ENCODE data around the gene CYP4F22. TPM values are rescaled to one million over a fixed set of nuclear protein-coding genes. Genes with fewer than 3 reads are reported as not detected.

The CYP4F22 gene
- total and polyA plus RNA-seq, 9 of the 15 experiments (the other 6 are each of a cell fraction or from before 2014, with no cell fraction given): not detected

- TF ChIP-seq E2F6 (IDR thresholded peaks at IDR 0.05; ENCODE audit: borderline replicate concordance in 1 of 2, extremely low read depth in 1 of 2, insufficient read depth in 1 of 2, insufficient read length in 1 of 2, low read depth in 1 of 2, low read length in 1 of 2, poor library complexity in 1 of 2, severe bottlenecking in 1 of 2) (peak; percentile 25 to 49), ZNF551 (CRISPR knock-in tag; IDR thresholded peaks at IDR 0.05) (no peak), SMAD3 (CRISPR knock-in tag; conservative IDR thresholded peaks at IDR 0.05) (no peak), ZBTB1 (CRISPR knock-in tag; IDR thresholded peaks at IDR 0.05; ENCODE audit: borderline replicate concordance, low read depth) (0 out of 2 replicates have a peak, but pooled peaks have one; percentile 31), TFAM (CRISPR knock-in tag; conservative IDR thresholded peaks at IDR 0.05) (no peak), TAF15 (IDR thresholded peaks at IDR 0.05; ENCODE audit: low read depth, low read length) (no peak), NEUROD1 (IDR thresholded peaks at IDR 0.05; ENCODE audit: borderline replicate concordance, low read depth, low read length, partially characterized antibody) (peak; percentile 45), MTA3 (IDR thresholded peaks at IDR 0.05; ENCODE audit: borderline replicate concordance) (0 out of 2 replicates have a peak, but pooled peaks have one; percentile 26), ZNF174 (CRISPR knock-in tag; IDR thresholded peaks at IDR 0.05) (no peak), BHLHE40 (IDR thresholded peaks at IDR 0.05; ENCODE audit: low read length) (peak; percentile 64; the same call in 1 of the 2 replicates), MAZ (CRISPR knock-in tag; conservative IDR thresholded peaks at IDR 0.05 in 1 of 2, IDR thresholded peaks at IDR 0.05 in 1 of 2) (peak; percentile 73 to 95; a peak in 3 of 4 replicates), RBM34 (IDR thresholded peaks at IDR 0.05; ENCODE audit: borderline replicate concordance, insufficient read depth, low read length) (no peak), SNIP1 (IDR thresholded peaks at IDR 0.05; ENCODE audit: low read depth) (no peak), SP2 (IDR thresholded peaks at IDR 0.05; ENCODE audit: extremely low read depth, low read depth, low read length, poor library complexity, severe bottlenecking) (no peak)
- TF ChIP-seq, protein P1, sequence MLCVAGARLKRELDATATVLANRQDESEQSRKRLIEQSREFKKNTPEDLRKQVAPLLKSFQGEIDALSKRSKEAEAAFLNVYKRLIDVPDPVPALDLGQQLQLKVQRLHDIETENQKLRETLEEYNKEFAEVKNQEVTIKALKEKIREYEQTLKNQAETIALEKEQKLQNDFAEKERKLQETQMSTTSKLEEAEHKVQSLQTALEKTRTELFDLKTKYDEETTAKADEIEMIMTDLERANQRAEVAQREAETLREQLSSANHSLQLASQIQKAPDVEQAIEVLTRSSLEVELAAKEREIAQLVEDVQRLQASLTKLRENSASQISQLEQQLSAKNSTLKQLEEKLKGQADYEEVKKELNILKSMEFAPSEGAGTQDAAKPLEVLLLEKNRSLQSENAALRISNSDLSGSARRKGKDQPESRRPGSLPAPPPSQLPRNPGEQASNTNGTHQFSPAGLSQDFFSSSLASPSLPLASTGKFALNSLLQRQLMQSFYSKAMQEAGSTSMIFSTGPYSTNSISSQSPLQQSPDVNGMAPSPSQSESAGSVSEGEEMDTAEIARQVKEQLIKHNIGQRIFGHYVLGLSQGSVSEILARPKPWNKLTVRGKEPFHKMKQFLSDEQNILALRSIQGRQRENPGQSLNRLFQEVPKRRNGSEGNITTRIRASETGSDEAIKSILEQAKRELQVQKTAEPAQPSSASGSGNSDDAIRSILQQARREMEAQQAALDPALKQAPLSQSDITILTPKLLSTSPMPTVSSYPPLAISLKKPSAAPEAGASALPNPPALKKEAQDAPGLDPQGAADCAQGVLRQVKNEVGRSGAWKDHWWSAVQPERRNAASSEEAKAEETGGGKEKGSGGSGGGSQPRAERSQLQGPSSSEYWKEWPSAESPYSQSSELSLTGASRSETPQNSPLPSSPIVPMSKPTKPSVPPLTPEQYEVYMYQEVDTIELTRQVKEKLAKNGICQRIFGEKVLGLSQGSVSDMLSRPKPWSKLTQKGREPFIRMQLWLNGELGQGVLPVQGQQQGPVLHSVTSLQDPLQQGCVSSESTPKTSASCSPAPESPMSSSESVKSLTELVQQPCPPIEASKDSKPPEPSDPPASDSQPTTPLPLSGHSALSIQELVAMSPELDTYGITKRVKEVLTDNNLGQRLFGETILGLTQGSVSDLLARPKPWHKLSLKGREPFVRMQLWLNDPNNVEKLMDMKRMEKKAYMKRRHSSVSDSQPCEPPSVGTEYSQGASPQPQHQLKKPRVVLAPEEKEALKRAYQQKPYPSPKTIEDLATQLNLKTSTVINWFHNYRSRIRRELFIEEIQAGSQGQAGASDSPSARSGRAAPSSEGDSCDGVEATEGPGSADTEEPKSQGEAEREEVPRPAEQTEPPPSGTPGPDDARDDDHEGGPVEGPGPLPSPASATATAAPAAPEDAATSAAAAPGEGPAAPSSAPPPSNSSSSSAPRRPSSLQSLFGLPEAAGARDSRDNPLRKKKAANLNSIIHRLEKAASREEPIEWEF (CRISPR knock-in tag; IDR thresholded peaks at IDR 0.05): no peak
- TF ChIP-seq, protein P2, sequence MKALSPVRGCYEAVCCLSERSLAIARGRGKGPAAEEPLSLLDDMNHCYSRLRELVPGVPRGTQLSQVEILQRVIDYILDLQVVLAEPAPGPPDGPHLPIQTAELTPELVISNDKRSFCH (CRISPR knock-in tag; IDR thresholded peaks at IDR 0.05): no peak
- TF ChIP-seq, protein P2 (tag; IDR thresholded peaks at IDR 0.05): no peak
- TF ChIP-seq, protein P3, sequence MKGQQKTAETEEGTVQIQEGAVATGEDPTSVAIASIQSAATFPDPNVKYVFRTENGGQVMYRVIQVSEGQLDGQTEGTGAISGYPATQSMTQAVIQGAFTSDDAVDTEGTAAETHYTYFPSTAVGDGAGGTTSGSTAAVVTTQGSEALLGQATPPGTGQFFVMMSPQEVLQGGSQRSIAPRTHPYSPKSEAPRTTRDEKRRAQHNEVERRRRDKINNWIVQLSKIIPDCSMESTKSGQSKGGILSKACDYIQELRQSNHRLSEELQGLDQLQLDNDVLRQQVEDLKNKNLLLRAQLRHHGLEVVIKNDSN (CRISPR knock-in tag; IDR thresholded peaks at IDR 0.05): peak; percentile 84
Observed at GRCh38 chr19:15555759-15556633, 47.7 kb downstream of the CYP4F22 start (continued).

All from K562 (cell line).